Activated CD4-positive, alpha-beta T cell treated with anti-CD3 and anti-CD28 coated beads, Interleukin-10, Interleukin-2, amounts not matched to agents 100 ng/mL and 50 ng/mL, durations not matched to agents 16 hours and 8 hours (primary cell): ENCODE measurements around the gene TMEM82.
"Not testable (repeated sequence)": the region's sequence is repeated elsewhere in the genome, so short reads cannot be mapped to it uniquely, and the experiment has no call there.

Source experiments
- DNase-seq: peaks from one replicate; pipeline ENCODE4 v3.0.0-alpha.2; 2020

TMEM82 gene

DNA sequence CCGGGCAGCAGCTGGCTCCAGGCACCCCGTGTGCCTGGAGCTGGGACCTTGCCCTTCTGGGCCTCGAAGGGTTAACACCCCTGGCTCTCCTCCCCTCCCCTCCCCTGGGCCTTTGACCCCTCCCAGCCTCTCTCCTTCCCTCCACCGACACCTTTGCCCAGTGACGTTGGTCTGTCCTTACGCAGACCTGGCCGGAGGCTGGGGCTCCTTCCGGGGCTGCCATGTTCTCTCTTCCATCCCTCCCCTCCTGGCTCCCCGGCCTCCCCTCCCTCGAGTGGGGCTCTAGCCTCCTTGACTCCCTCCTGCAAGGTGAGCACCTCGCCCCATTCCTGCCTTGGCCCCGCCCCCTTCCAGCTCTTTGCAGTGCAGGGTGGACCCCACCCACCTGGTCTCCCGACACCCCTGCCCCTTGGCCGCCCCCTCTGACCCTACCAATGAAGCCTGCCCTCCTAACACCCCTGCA is at the start of gene TMEM82:
TSS of gene TMEM82 (plus strand) at position 161 of the 463 bp plus-strand sequence. CDS start at position 222, 61 bp downstream.
- DNase-seq: no peak

DNA sequence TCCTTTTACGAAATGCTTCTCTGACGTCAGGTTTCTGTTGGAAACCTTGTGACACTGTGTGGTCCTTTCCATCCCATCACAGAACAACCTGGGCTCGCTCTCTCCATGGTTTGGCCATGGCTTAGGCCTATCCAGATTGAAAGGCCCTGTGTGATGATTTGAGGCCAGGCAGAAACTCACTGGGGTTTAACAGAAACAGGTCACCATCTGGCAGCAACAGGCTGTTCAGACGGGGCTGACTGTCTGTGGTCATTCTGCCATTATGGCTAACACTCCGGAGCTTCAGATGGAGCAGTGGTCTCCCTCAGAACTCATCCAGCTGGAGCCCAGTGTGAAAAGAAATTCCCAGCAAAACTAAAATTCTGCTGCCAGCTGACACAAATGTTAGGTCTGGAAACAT is 48.9 kb upstream of the TMEM82 start:
- no peak for DNase-seq

DNA sequence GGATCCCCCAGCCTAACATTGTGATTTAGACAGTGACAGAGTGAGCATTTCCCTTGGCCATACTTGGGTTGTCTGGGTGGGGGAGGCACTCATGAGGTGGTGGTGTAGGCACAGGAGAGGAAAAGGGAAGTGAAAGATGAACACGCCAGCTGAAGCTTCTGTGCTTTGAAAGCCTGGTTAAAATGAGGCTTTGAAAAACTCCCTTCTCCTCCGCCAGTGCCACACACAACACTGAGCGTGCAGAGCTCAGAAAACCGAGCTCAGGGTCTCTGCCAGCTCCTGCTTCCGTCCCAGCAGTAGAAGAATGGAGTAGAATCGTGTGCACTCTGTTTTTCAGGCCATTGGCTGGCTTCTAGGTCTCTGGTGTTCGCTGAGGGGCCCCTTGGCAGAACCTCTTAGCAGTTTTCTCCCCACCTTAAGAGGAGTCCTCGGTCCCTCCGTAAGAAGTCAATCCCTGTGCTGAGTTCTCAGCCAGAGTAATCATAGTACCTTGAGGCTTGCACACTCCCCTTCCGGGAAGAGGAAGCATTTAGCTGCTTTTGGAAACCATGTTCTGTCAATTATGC is 45.3 kb upstream of the TMEM82 start:
- DNase-seq: peak; percentile 58

DNA sequence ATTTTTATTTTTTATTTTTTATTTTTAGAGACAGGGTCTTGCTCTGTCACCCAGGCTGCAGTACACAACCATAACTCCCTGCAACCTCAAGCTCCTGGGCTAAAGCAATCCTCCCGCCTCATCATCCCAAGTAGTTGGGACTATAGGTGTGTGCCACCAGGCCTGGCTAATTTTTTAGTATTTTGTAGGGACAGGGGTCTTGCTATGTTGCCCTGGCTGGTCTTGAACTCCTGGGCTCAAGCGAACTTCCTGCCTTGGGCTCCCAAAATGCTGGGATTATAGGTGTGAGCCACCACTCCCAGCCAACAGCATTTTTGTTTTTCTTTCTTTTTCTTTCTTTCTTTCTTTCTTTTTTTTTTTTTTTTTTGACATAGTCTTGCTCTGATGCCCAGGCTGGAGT is 44.1 kb upstream of the TMEM82 start:
- no peak for DNase-seq

DNA sequence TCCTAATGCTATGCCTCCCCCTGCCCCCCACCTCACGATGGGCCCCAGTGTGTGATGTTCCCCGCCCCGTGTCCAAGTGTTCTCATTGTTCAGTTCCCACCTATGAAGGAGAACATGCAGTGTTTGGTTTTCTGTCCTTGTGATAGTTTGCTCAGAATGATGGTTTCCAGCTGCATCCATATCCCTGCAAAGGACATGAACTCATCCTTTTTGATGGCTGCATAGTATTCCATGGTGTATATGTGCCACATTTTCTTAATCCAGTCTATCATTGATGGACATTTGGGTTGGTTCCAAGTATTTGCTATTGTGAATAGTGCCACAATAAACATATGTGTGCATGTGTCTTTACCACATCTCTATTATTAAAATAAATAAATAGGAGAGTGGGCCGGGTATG is 43.0 kb upstream of the TMEM82 start:
- not testable (repeated sequence) for DNase-seq

DNA sequence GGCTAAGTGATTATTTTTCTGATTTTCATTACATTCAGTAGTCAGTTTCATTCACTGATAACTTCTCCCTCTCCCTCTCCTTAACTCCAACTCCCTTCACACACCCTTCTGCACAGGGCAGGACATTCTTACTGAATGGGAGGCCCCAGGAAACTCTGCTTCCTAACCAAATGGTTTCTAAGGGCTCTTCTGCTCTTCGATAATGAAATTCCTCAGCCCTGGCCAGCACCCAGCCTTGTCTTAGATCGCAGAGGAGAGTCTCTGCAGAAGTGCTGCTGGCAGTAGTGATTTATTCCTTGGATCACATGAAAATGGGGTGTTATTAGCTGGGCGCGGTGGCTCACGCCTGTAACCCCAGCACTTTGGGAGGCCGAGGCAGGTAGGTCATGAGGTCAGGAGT is 41.8 kb upstream of the TMEM82 start:
- no peak for DNase-seq

DNA sequence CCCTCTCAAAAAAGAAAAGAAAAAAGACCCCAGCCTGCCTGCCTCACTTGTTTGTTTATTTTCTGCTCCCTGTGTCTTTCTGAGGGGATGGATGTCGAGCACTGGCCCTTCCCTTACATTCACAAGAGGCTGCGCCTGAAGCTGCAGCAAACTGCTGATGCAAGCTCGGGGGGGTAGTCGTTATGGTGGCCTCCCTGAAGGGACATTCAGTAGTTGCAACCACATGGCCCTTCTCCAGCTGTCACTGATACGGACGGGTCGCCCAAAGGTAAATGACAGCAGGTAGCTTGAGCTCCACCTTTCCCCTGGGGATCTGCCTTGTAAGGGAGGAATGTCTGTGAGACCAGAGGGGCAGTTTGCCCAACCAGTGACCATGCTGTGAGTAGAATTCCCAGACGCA is 40.5 kb upstream of the TMEM82 start:
- no peak for DNase-seq

DNA sequence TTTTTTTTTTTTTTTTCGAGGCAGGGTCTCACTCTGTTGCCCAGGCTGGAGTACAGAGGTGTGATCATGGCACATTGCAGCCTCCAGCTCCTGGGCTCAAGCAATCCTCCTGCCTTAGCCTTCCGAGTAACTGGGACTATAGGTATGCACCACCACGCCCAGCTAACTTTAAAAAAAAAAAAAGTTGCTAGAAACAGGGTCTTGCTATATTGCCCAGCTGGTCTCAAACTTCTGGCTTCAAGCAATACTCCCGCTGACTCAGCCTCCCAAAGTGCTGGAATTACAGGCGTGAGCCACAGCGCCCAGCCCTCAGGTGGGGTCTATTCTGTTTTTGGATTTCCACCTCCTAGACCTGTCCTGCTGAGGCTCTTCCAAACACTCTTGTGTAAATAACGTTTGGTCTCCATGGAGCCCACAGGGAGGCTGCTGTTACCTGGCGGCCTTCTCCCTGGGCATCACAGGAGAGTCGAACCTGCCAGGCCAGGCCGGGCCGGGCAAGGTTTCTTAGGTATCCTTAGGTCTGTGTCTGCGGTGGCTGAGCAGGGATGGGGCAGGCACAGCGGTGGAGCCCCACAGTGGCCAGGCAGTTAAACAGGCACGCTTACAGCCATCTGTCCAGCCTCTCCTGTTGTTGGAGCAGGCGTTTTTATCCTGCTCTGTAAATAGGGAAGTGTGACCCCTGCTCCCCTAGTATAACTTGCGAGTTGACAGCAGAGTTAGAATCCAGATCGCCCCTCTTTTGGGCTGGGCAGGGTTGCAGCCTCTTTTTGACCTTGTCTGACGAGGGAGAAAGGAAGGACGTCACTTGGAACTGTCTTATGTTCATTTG is 39.4 kb upstream of the TMEM82 start:
- no peak for DNase-seq

DNA sequence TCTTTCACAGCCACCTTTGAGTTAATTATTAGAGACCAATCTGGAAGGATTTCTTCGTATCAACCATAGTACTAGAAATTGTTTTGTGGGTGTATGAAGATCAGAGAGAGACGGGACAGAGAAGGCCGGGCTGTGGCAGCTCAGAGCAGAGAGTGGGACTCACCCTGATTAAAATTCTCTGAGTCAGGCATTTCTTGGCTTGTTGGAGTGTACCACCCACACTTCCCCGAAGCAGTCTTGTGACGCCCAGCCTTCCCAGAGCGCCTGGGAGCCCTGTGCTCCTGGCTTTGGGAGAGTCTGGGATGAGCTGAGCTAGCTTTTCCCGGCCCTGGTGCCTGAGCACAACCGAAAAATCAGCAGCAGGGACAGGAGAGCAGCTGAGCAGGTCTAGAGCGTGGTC is 38.7 kb upstream of the TMEM82 start:
- DNase-seq: no peak

DNA sequence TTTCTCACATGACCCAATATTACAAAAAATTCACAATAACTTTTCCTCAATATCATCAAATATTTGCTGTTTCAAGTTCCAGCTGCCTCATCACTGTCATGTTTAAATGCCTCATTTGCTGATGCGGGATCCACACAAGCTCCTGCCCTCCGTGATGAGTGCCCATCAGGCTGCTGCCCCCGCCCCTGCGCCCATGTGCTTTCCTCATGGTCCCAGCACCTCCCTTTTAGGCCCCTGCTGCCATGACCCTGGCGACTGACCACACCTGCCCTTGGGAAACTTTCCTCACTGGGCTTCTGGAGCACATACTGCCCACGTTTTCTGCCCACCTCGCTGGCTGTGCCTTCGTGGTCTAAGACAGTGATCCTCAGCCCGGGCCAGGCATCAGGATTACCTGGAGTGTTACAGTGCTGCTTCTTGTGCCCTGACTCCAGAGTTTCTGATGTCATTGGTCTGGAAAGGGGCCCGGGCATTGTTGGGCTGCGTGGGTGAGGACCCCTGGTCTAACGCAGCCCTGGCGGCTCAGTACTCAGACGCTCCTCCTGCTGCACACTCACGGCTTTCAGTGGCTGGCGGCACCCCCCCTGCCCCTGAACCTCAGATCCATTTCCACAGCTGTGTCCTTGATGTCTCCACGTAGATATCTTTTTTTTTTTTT is 37.6 kb upstream of the TMEM82 start:
- no peak for DNase-seq

DNA sequence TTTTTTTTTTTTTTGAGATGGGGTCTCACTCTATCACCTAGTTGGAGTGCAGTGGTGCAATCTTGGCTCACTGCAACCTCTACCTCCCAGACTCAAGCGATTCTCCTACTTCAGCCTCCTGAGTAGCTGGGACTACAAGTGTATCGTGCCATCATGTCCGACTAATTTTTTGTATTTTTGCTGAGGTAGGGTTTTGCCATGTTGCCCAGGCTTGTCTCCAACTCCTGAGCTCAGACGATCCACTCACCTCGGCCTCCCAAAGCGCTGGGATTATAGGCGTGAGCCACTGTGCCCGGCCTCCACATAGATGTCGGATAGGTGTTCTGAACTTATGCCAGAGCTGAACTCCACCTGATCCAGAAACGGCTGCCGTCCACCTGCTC is 37.1 kb upstream of the TMEM82 start:
- DNase-seq: no peak

DNA sequence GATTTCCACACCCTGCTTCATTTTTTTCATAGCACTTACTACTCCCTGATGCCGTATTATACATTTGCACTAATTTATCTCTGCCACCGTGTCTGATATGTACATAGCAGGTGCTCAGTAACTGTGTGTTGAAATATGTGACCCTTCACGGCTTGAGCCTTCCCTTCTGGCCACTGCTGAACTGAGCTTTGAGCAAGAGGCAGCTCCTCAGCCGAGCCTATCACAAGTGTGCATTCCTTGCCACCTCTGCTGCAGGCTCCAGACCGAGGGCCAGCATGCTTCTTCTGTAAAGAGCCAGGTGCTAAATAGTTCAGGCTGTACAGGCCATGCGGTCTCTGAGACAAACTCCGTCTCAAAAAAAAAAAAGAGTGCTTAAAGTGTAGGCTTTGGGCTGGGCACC is 35.5 kb upstream of the TMEM82 start:
- no peak for DNase-seq

DNA sequence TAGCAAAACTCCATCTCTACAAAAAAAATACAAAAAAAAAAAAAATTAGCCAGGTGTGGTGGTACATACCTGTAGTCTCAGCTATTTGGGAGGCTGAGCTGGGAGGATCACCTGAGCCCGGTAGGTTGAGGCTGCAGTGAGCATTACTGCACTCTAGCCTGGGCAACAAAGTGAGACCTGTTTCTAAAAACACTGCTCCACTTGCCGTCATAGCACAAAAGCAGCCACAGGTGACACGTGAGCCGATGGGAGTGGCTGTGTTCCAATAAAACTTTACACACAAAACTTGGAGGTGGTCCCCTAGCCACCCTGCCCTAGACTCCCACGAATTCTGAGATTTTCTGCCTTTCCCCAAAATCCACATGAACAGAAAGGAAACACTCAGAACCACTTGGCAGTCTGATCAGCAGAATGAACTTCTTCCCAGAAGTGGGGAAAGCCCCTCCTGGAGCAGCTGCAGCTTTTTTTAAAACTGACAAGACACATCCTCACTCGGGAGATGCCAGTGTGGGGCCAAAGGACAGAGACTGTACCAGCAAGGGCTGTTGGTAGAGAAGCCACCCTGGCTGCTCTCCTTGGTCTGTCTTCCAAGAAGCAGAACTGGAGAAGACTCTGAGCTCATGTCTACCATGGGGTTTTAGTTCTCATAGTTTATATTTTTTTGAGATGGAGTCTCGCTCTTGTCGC is 34.9 kb upstream of the TMEM82 start:
- DNase-seq: no peak

DNA sequence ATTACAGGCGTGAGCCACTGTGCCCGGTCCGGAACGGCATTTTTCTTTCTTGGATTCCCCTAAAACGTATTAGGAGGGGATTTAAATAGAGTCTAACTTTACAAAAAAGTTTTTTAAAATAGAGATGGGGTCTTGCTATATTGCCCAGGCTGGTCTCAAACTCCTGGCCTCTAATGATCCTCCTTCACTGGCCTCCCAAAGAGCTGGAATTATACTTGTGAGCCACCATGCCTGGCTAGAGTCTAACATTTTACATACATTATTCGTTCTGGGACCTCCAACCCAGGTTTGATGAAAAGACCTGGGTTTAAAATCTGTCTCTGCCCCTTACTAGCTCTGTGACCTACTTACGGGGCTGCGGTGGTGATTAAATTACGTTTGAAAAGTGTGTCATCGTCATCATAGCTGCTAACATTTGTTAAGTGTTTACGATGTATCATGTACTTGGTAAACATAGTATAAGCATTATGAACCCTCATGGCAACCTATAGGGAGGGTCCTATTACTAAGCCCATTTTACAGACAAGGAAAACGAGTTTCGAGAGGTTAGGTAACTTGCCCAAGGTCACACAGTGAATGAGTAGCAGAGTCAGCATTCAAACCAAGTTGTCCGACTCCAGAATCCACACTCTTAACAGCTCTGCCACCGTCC is 33.7 kb upstream of the TMEM82 start:
- no peak for DNase-seq

DNA sequence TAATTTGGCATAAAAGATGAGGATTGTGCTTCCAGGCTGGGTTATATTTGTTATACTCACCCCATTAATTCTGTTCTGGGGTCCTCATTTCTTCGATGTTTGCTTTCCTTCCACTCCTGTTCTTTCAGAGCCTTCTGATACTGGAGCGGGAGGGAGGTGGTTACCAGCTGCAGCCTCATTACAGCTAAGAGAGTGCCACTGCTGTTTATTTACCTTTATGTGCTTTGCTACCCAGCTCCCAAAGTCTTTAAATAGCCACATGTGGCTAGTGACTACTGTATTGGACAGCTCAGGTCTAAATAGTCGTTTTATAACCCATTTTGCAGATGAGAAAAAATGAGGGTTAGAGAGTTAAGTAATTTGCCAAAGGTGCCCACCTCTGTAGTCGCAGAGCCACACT is 33.1 kb upstream of the TMEM82 start:
- no peak for DNase-seq

DNA sequence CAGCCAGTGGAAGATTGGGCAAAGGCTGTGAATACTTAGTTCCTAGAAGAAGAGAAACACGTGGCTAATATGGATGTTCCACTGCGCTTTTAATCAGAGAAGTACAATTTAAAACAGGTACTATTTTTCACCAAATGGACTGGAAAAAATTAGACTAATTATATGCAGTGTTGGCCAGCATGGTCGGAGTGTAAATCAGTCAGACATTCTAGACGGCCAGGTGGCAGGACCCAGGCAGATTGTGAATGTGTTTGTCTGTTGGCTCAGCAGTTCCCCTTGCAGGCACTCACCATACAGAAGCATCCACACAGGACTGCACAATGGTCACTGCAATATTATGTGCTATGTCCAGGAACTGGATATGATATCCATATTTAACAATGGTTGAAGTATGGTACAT is 30.1 kb upstream of the TMEM82 start:
- DNase-seq: no peak

DNA sequence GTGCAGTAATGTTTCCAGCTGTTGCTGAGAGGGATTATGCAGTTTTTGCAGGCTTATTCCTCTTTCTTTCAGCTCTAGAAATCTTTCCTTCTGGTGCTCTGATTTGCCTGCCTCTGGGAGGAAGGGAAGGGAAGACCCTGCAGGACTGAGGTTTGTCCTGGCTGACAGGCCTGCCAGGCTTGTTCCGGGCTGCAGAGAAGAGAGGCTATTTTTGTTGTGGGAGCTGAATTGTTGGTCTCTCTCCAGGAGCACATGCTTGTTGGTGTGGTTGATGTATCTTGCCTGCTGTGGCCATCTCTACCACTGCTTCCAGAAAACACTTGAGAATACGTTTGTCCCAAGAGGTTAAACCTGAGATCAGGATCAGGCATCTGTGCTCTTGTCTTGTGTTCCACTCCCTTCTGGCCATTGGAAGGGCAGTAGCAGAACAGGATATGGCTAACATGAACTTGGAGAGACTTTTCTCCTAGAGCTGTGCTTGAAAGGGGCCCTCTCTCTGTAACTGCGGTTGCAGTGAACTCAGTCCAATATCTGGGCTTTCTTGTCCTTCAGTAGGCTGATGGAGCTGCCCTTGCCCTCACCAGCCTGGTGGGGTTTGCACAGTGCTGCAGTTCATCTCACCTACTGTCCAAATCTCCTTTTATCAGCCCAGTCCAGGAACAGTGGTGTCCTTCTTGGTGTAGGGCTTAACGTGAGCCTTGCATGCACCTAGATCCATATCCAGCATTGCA is 27.7 kb upstream of the TMEM82 start:
- DNase-seq: no peak

DNA sequence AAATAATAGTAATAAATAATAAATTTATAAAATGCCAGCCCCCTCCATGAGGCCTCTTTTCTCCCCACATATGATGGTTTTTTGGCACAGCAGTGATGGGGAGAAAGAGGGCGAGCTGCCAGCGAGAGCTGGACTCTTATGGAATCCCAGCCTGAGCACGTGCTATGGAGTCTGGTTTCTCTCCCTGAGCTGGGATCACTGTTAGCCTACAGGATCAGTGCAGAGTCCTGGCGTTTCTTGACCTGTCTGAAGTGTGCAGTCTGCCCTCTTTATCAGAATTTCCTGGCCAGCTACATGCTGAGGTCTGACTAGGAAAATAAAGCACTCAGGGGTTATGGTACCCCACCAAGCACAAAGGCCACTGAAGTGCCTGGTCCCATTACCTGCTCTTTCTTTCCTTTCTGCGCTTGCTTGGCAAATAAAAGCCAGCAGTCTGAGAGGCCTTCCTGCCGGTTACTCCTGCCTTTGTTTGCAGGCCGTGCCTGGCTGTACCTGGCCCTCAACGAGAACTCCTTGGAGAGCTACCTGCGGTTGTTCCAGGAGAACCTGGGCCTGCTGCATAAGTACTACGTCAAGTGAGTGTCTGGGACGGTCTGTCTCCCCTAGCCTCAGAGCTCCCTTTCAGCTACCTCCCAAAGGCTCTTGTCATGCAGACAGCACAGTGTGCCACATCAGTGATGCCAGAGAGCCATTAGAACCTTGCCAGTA is 24.7 kb upstream of the TMEM82 start:
- no peak for DNase-seq

DNA sequence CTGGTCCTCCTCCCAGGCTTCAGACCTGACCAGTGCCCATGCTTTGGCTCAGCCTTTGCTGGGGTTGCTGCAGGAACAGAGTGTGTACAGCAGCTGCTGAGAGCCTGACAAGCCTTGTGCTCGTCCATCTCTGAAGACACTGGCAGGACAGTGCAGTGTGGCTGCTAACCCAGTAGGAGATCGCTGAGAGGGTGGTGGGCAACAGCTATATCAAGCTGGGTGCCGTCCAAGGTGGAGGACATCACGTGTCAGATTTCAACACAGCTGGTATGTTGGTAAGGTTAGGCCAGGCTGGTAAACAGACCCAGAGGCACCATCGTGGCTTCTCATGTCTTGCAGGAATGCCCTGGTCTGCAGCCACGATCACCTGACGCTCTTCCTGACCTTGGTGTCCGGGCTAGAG is 24.1 kb upstream of the TMEM82 start:
- DNase-seq: no peak

DNA sequence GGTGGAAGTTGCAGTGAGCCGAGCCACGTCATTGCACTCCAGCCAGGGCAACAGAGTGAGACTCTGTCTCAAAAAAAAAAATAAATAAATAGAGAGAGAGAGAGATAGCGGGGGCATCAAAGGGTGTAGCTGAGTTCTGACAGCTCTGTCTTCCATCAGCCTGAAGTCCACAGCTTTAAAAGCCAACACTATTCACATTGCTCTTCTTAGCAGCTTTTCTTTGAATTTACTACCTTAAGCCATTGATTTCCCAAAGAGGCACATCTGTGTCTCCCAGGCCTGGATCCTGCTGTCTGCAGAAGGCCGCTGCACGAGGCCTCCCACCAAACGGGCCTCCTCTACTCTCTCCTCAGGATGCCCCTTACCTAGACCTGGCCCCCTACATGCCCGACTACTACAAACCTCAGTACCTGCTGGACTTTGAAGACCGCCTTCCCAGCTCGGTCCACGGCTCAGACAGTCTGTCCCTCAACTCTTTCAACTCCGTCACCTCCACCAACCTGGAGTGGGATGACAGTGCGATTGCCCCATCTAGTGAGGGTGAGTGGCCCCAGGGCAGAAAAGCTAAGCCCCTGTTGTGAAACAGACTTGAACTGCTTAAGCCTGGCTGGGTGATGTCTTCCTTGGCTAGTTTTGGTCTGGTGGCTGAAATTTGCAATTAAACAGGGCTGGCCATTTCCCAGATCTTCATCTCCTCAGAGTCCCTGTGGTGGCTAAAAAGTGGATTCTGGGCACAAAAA is 22.7 kb upstream of the TMEM82 start:
- no peak for DNase-seq

DNA sequence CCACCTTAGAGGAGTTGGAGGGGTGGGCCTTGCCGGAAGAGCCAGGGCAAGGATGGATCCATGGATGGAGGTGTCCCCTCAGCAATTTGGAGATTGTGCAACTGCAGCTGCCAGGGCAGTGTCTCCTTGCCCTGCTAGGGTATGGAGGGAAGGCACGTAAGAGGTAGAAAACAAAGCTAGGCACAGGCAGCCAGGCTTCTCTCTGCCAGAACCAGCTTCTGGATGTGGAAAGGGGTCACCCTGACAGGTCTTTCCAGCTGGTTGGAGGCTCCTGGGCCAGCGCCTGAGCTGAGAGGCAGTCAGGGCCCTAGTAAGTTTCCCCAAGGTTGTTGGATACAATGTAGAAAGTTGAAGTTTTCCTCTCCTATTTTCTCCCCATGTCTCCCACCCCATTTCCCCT is 21.4 kb upstream of the TMEM82 start:
- no peak for DNase-seq
